Neuronal stem cell (in vitro differentiated cells): ENCODE measurements around the gene SH2D3C.
A peak's percentile ranks its signal among the peaks of the same experiment; 100 is the strongest.

Experiments used
- DNase-seq: peaks from one replicate; pipeline ENCODE4 v3.0.0-alpha.2; 2013; ENCODE audit warnings: low spot score
- H2AFZ ChIP-seq: one replicate; pipeline ENCODE4 v1.6.1; 2013; ENCODE audit warnings: mild to moderate bottlenecking, low read length, inconsistent platforms
- H2AK5ac ChIP-seq: 2 replicates; pipeline ENCODE4 v1.6.1; 2013; ENCODE audit warnings: low read depth, mild to moderate bottlenecking, inconsistent platforms, low read length, moderate library complexity, mixed read lengths
- H2BK120ac ChIP-seq: 2 replicates; pipeline ENCODE4 v1.6.1; 2013; ENCODE audit warnings: low read depth, mild to moderate bottlenecking, inconsistent platforms, low read length, moderate library complexity, mixed read lengths
- H2BK12ac ChIP-seq: one replicate; pipeline ENCODE4 v1.6.1; 2013; ENCODE audit warnings: low read length, inconsistent platforms
- H2BK15ac ChIP-seq: 2 replicates; pipeline ENCODE4 v1.6.1; 2013; ENCODE audit warnings: mild to moderate bottlenecking, low read length, inconsistent platforms, mixed read lengths
- H2BK5ac ChIP-seq: one replicate; pipeline ENCODE4 v1.6.1; 2013; ENCODE audit warnings: inconsistent platforms, mild to moderate bottlenecking, low read length, moderate library complexity
- H3K14ac ChIP-seq: one replicate; pipeline ENCODE4 v1.6.1; 2013; ENCODE audit warnings: low read length, inconsistent platforms
- H3K18ac ChIP-seq: 2 replicates; pipeline ENCODE4 v1.6.1; 2013; ENCODE audit warnings: low read length, inconsistent platforms
- H3K23ac ChIP-seq: 2 replicates; pipeline ENCODE4 v1.6.1; 2013; ENCODE audit warnings: low read depth, mild to moderate bottlenecking, mixed read lengths, low read length, inconsistent platforms; ENCODE audit not compliant: poor library complexity
- H3K27ac ChIP-seq: replicated peaks from 3 replicates; pipeline ENCODE4 v1.5.1; 2013; ENCODE audit warnings: low read length, inconsistent platforms
- H3K27me3 ChIP-seq, 3 experiments: 2 replicates each; pipeline ENCODE4 v1.6.1; 2013; ENCODE audit warnings: low read length in 3 of 3, mild to moderate bottlenecking in 2 of 3, inconsistent platforms in 1 of 3, low read depth in 1 of 3, mixed read lengths in 1 of 3, moderate library complexity in 1 of 3; ENCODE audit not compliant: control insufficient read depth in 3 of 3, insufficient read depth in 3 of 3
- H3K36me3 ChIP-seq, 2 donors: replicated peaks in 1 of 2; 2 replicates each; pipeline ENCODE4 v1.6.1; 2013; ENCODE audit warnings: low read length in 2 of 2; ENCODE audit not compliant: control insufficient read depth in 2 of 2, insufficient read depth in 2 of 2
- H3K4ac ChIP-seq: 2 replicates; pipeline ENCODE4 v1.6.1; 2013; ENCODE audit warnings: inconsistent platforms, mild to moderate bottlenecking, low read length, moderate library complexity
- H3K4me1 ChIP-seq, 2 donors: 1 replicate in 1 of 2; 2 replicates in 1 of 2; pipeline ENCODE4 v1.6.1; 2013; ENCODE audit warnings: low read length in 2 of 2, low read depth in 1 of 2; ENCODE audit not compliant: control insufficient read depth in 2 of 2, insufficient read depth in 1 of 2
- H3K4me2 ChIP-seq: one replicate; pipeline ENCODE4 v1.6.1; 2013; ENCODE audit warnings: mild to moderate bottlenecking, low read length, inconsistent platforms; ENCODE audit not compliant: insufficient read depth, poor library complexity, severe bottlenecking
- H3K4me3 ChIP-seq, 2 donors: 2 replicates each; pipeline ENCODE4 v1.5.1; 2013; ENCODE audit warnings: low read length in 2 of 2, mild to moderate bottlenecking in 2 of 2, inconsistent platforms in 1 of 2, moderate library complexity in 1 of 2
- H3K79me1 ChIP-seq: one replicate; pipeline ENCODE4 v1.6.1; 2013; ENCODE audit warnings: low read depth, mild to moderate bottlenecking, inconsistent platforms, low read length, moderate library complexity
- H3K9ac ChIP-seq: one replicate; pipeline ENCODE4 v1.6.1; 2013; ENCODE audit warnings: mild to moderate bottlenecking, low read depth, low read length, inconsistent platforms; ENCODE audit not compliant: poor library complexity
- H3K9me3 ChIP-seq, 2 donors: replicated peaks in 1 of 2; 2 replicates each; pipeline versions ENCODE3 to v1.6.1; 2013; ENCODE audit warnings: low read length in 2 of 2, mild to moderate bottlenecking in 2 of 2, inconsistent platforms in 1 of 2, low read depth in 1 of 2, mixed read lengths in 1 of 2, moderate library complexity in 1 of 2; ENCODE audit not compliant: control insufficient read depth in 2 of 2, insufficient read depth in 1 of 2
- H4K8ac ChIP-seq: one replicate; pipeline ENCODE4 v1.6.1; 2013; ENCODE audit warnings: low read depth, mild to moderate bottlenecking, inconsistent platforms, low read length, moderate library complexity
- H4K91ac ChIP-seq: one replicate; pipeline ENCODE4 v1.6.1; 2013; ENCODE audit warnings: low read length, low read depth, mild to moderate bottlenecking, inconsistent platforms; ENCODE audit not compliant: poor library complexity
- WGBS, 2 donors: extraction: QIAGEN DNeasy Blood & Tissue Kit; methylation state at CpG; one replicate each; pipeline ENCODE4 v1.1.7; 2013; ENCODE audit warnings: missing lambda C conversion rate in 2 of 2, mixed read lengths in 1 of 2; ENCODE audit not compliant: insufficient read length in 2 of 2, insufficient replicate concordance in 1 of 2; ENCODE audit errors: extremely low coverage in 2 of 2; 5-methylcytosine and 5-hydroxymethylcytosine counted together

Gene SH2D3C

DNA sequence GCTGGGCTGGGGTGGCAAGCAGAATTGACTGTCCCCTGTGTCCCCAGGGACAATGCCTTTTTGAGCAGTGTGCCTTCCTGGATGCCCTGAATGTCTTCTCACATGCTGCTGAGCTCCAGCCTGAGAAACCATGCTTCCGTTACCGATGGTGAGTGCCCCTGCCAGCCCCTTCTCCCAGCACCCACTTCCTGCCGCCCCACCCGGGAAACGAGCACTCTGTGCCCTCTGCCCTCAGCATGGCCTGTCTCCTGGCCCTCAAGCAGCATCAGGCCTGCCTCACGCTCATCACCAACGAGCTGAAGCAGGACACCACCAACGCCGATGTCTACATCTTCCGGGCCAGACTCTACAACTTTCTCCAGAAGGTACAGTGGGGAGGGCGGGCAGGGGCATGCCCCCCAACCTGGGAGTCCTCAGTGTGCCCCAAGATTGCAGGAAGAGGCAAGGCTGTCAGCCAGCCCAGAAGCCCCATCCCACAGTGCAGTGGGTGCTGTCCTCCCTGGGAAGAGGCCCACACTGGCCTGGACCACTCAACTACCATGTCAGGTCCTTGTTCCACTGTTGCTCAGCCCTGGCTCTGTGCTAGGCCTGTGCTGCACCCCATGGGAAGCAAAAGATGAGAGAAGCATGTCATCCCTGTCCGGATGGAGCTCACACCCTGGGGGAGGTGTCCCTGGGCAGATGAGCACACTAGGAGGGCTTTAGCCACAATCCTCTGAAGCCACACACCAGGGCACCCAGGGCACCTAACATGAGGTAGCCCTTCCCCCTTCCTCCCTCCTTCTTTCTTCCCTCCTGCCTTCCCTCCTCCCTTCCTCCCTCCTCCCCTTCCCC lies 58.2 kb downstream of the SH2D3C start:
- Histone ChIP-seq H3K27ac (no peak overlapping the region), H3K23ac (no peak overlapping the region)
- no CpG with 5 or more reads among the region's 12 CpGs for WGBS, 2 donors

DNA sequence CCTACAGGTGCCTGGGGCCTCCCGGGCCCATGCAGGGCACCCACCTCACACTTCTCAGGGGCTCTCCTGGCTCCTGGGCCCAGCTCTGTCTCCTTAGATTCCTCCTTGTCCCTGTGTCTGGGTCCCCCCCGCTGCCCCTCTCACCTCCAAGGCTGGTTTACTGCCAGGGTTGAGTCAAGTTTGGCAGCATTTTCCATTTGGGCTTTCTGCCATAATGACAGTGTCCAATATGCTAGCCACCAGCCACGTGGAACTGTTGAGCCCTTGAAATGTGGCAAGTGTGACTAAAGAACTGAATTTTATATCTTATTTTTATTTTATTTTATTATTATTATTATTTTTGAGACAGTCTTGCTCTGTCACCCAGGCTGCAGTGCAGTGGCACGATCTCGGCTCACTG lies 60.7 kb downstream of the SH2D3C start:
- no CpG with 5 or more reads among the region's 5 CpGs for WGBS, 2 donors
- H3K4ac ChIP-seq: no peak overlapping the region
- no peaks in the 10 kb centered on the region for H3K36me3 ChIP-seq
- no peak overlapping the region for H3K9ac ChIP-seq
- peaks cover 6 to 13% of the 10 kb centered on the region in 2 donors for H3K4me1 ChIP-seq
- no peak overlapping the region for H4K8ac ChIP-seq
- H4K91ac ChIP-seq: no peak overlapping the region
- peaks cover 4% of the 10 kb centered on the region for H3K79me1 ChIP-seq
- H3K27me3 ChIP-seq: peaks cover 0 to 10% (median 9%) of the 10 kb centered on the region in 3 experiments
- no peak overlapping the region for H3K23ac ChIP-seq
- no peak overlapping the region for H2AFZ ChIP-seq
- H3K9me3 ChIP-seq: no peaks in the 10 kb centered on the region
- no peak overlapping the region for H2BK15ac ChIP-seq
- H2AK5ac ChIP-seq: no peak overlapping the region
- H3K27ac ChIP-seq: no peak overlapping the region
- no peak overlapping the region for H2BK120ac ChIP-seq
- H3K4me3 ChIP-seq: no peak overlapping the region
- DNase-seq: no peak
- H2BK5ac ChIP-seq: peak overlapping the region; percentile 60
- no peak overlapping the region for H3K4me2 ChIP-seq
- no peak overlapping the region for H2BK12ac ChIP-seq
- H3K18ac ChIP-seq: no peak overlapping the region
- no peak overlapping the region for H3K14ac ChIP-seq

More for the DNA sequence above, 58.2 kb downstream of the SH2D3C start:
- Histone ChIP-seq H3K9ac (peak overlapping the region; percentile 44), H2BK15ac (no peak overlapping the region), H2AK5ac (peak overlapping the region; percentile 93), H2BK5ac (no peak overlapping the region), H4K8ac (peak overlapping the region; percentile 23), H4K91ac (peak overlapping the region; percentile 53), H3K18ac (peak overlapping the region; percentile 80), H2BK120ac (no peak overlapping the region), H3K27me3 (peaks cover 0 to 21% (median 0%) of the 10 kb centered on the region in 3 experiments), H3K36me3 (no peaks in the 10 kb centered on the region), H3K4ac (no peak overlapping the region), H3K4me2 (no peak overlapping the region), H3K4me1 (peaks cover 5 to 7% of the 10 kb centered on the region in 2 donors), H3K79me1 (no peaks in the 10 kb centered on the region), H3K9me3 (no peaks in the 10 kb centered on the region), H3K4me3 (no peak overlapping the region), H3K14ac (peak overlapping the region; percentile 82), H2AFZ (no peak overlapping the region), H2BK12ac (peak overlapping the region; percentile 14)
- no peak for DNase-seq

DNA sequence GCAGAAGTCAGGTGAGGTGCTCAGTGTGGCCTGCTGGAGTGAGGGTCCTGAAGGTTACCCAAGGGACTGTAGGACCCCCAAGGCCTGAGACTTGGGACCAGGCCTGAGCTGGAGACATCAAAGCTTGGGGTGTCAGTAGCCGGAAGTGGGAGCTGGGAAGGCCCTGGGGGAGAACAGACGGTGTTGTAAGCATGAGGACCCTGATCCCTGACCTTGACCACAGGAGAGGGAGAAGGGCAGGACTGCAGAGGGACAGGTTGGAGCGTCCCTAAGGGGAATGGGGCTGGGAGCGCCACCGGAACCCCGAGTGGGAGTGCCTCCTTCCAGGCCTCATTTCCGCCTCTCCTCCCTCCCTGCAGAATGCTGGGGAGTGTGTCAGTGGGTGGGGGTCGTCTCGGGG lies 62.1 kb downstream of the SH2D3C start:
- H3K23ac ChIP-seq: peak overlapping the region; percentile 43
- H2BK5ac ChIP-seq: no peak overlapping the region
- H3K4ac ChIP-seq: no peak overlapping the region
- peaks cover 0 to 10% (median 0%) of the 10 kb centered on the region in 3 experiments for H3K27me3 ChIP-seq
- no peak overlapping the region for H4K91ac ChIP-seq
- peak overlapping the region; percentile 93 for H3K4me2 ChIP-seq
- peak overlapping the region; percentile 95 for H2AFZ ChIP-seq
- peak overlapping the region; percentile 85 for H3K18ac ChIP-seq
- H4K8ac ChIP-seq: no peak overlapping the region
- H3K79me1 ChIP-seq: peaks cover 4% of the 10 kb centered on the region
- H3K27ac ChIP-seq: no peak overlapping the region
- peak overlapping the region in 1 of 2 donors; percentile 69 for H3K4me3 ChIP-seq
- H3K36me3 ChIP-seq: no peaks in the 10 kb centered on the region
- no peak overlapping the region for H3K9ac ChIP-seq
- no CpG with 5 or more reads among the region's 9 CpGs for WGBS, 2 donors
- no peak overlapping the region for H2BK12ac ChIP-seq
- peak overlapping the region; percentile 90 for H2AK5ac ChIP-seq
- DNase-seq: no peak
- H3K9me3 ChIP-seq: no peaks in the 10 kb centered on the region
- peak overlapping the region; percentile 56 for H3K14ac ChIP-seq
- H2BK15ac ChIP-seq: peak overlapping the region; percentile 20
- peaks cover 6 to 21% of the 10 kb centered on the region in 2 donors for H3K4me1 ChIP-seq
- H2BK120ac ChIP-seq: no peak overlapping the region
